SK-N-SH (cell line): ENCODE results near the gene ANO3.

Source experiments
- CTCF ChIP-seq: fragments of 200-600 bp; sonication (generic); IDR thresholded peaks from 2 replicates; pipeline ENCODE4 v1.6.1; 2017; ENCODE audit warnings: antibody characterized with exemption, mild to moderate bottlenecking, moderate library complexity
- FOXJ3 ChIP-seq: sonication (generic); formaldehyde crosslinking; IDR thresholded peaks from 2 replicates; pipeline ENCODE4 v1.5.1; 2020; ENCODE audit warnings: mild to moderate bottlenecking, missing genetic modification reagents
- GABPA ChIP-seq: IDR thresholded peaks from 2 replicates; pipeline ENCODE4 v1.4.0; 2012; ENCODE audit warnings: low read depth, mild to moderate bottlenecking
- GATA2 ChIP-seq: sonication (generic); formaldehyde crosslinking; IDR thresholded peaks from 2 replicates; pipeline ENCODE4 v1.5.0; 2020; ENCODE audit warnings: mild to moderate bottlenecking, missing genetic modification reagents
- MEF2A ChIP-seq: IDR thresholded peaks from 2 replicates; pipeline ENCODE4 v1.4.0; 2012; ENCODE audit warnings: low read depth, borderline replicate concordance
- POLR2AphosphoS5 ChIP-seq: IDR thresholded peaks from 2 replicates; pipeline ENCODE4 v1.6.1; 2012; ENCODE audit warnings: low read depth, low read length
- RAD21 ChIP-seq: IDR thresholded peaks from 2 replicates; pipeline ENCODE4 v1.6.1; 2012; ENCODE audit warnings: mild to moderate bottlenecking, low read length
- RFX5 ChIP-seq: IDR thresholded peaks from 2 replicates; pipeline ENCODE4 v1.6.1; 2012; ENCODE audit warnings: mild to moderate bottlenecking, improper control_type of control experiment, low read length
- SMC3 ChIP-seq: IDR thresholded peaks from 2 replicates; pipeline ENCODE4 v1.6.1; 2012; ENCODE audit warnings: low read depth, low read length, improper control_type of control experiment
- TCF12 ChIP-seq: IDR thresholded peaks from 2 replicates; pipeline ENCODE4 v1.4.0; 2012
- USF2 ChIP-seq: fragments of 150-350 bp; IDR thresholded peaks from 2 replicates; pipeline ENCODE4 v1.6.1; 2017; ENCODE audit warnings: antibody characterized with exemption, low read length, low read depth, borderline replicate concordance
- YY1 ChIP-seq: IDR thresholded peaks from 2 replicates; pipeline ENCODE4 v1.4.0; 2012; ENCODE audit warnings: low read depth, mild to moderate bottlenecking

GRCh38 chr11:26551186-26551801 lies 219.4 kb downstream of the ANO3 start:
- TF ChIP-seq USF2 (no peak), CTCF (peak; percentile 73), RFX5 (no peak), YY1 (no peak), GABPA (no peak), MEF2A (no peak), POLR2AphosphoS5 (no peak), RAD21 (peak; percentile 74), TCF12 (no peak), GATA2 (CRISPR knock-in tag) (no peak), FOXJ3 (CRISPR knock-in tag) (no peak), SMC3 (peak; percentile 55)
